GM18502 (cell line): ENCODE data around the gene TNFRSF1A.
"Not testable (repeated sequence)": the region's sequence is repeated elsewhere in the genome, so short reads cannot be mapped to it uniquely, and the experiment has no call there.

Experiments used
- ATAC-seq: cut with Tn5 transposase; IDR thresholded peaks from one replicate; pipeline ENCODE4 v1.9.1; 2021; ENCODE audit warnings: mild to moderate bottlenecking; ENCODE audit not compliant: unreplicated experiment, poor library complexity

TNFRSF1A gene

DNA sequence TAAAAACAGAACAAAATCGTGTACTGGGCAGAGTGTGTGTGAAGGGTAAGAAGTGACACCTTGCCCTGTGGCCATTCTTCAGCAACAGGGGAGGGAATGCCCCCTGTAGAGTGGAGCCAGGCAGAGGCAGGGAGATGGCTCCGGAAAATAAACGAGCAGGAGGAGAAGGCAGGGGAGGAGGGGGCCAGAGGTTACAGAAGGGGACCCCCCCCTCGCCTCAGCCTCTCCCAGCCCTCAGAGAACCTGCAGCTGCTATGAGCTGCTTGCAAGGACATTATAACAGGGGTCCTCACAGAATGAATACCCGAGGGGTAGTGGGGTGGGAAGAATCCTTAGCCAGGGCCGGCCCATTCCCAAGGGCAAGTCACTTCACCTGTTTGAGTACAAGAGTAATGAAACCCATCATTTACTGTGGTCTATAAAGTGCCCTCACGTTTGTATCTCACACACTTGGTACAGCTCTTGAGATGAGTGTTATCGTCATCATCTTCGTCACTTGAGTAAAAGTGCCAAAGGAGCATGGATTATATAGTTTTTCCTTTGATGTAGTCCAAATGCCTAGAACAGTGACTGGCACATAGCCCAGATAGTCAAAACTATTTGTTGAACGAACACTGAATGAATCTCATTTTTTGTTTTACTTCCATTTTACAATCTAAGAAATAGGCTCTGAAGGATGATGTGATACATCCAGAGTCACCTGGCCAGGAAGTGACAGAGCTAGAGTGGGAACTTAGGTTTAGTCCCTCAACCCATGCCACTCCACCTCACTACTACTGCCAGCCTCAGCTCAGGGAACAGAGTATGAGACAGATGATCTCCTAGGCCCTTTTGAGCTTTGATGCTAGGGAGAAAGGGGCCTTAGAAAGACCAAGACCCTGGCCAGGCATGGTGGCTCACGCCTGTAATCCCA is 19.0 kb upstream of the TNFRSF1A start:
- no peak for ATAC-seq

DNA sequence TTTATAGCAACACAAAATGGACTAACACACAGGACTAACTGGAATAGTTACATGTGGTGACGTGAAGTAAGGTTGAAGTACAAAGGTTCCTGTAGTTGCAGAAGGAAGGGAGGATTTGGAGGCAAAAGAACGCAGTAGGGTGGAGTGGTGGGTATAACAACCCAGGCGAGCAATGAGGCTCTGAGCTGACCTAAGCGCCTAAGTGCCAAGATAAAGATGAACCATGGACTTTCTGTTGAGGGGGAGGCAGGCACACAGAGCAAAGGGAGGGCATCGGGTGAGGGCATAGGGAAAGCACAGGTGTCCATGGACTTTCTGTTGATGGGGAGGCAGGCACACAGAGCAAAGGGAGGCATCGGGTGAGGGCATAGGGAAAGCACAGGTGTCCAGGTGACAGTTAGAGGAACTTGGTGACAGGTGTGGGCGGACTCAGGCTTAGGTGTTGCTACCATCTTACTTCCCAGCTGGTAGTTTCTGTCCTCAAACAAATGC is 18.2 kb upstream of the TNFRSF1A start:
- no peak for ATAC-seq

DNA sequence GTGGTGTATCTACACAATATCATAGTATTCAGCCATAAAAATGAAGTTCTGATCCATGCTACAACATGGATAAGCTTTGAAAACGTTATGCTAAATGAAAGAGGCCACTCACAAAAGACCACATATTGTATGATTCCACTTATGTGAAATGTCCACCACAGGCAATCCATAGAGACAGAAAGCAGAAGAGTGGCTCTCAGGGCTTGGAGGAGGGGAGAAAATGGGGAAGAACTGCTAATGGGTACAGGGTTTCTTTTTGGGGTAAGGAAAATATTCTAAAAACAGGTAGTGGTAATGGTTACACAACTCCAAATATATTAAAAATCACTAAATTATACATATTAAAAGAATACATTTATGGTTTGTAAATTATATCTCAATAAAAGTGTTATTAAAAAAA is 17.0 kb upstream of the TNFRSF1A start:
- no peak for ATAC-seq

DNA sequence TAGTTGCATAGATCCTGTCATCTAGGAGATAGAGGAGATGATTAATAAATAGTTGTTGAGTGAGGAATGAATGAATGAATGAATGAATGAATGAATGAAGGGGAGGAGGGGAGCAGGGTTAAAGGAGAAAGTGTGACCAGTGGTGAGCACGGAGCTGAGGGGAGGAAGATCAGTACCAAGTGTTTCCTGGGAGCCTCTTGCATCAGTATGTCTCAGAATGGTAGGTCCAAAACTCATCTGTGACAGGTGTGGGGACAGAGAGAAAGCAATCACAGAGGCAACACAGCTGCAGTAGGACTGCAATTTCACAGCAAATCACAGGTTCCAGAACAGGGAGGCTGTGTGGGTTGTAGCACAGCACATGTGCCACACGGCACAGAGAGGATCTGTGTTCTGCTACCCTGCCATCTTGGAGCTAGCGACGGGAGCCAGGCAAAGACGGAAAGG is 14.5 kb upstream of the TNFRSF1A start:
- ATAC-seq = no peak

DNA sequence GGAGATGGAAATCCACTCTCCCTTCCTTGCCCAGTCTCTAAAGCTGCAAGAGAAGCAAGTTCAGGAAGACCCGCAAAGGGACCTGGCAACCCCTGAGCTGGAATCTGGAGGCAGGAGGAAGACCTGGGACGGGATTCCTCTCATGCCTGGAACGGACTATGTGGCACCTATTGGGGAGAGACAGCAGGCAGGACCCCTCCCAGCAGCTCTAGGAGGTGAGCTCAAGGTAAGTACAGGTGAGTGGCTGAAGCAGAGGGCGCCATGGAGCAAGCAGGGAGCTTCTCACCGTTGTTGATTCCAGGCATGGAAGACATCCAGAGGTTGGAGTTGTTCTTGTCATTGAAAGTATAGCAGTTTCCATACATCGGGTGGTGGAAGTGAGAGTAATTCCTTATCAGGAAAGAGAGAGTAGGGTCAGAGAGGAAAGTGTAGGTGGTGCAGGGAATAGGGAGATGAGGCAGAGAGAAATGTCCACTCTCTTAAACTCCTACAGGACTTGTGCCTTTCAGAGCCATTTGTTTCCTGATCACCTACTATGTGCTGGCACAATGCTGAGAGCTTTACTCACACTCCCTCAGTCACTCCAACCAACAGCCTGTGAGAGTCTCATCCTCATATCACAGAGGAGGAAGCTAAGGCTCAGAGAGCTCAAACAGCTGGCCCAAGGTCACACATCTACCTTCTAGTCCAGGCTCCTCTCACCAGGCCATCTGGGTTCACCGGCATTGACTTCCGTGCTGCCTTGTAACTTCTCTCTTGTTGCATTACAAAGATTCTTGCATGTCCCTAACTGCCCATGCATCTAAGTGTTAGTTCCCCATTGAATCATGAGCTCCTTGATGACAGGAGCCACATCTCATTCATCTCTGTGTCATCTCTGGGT is 13.9 kb upstream of the TNFRSF1A start:
- no peak for ATAC-seq

DNA sequence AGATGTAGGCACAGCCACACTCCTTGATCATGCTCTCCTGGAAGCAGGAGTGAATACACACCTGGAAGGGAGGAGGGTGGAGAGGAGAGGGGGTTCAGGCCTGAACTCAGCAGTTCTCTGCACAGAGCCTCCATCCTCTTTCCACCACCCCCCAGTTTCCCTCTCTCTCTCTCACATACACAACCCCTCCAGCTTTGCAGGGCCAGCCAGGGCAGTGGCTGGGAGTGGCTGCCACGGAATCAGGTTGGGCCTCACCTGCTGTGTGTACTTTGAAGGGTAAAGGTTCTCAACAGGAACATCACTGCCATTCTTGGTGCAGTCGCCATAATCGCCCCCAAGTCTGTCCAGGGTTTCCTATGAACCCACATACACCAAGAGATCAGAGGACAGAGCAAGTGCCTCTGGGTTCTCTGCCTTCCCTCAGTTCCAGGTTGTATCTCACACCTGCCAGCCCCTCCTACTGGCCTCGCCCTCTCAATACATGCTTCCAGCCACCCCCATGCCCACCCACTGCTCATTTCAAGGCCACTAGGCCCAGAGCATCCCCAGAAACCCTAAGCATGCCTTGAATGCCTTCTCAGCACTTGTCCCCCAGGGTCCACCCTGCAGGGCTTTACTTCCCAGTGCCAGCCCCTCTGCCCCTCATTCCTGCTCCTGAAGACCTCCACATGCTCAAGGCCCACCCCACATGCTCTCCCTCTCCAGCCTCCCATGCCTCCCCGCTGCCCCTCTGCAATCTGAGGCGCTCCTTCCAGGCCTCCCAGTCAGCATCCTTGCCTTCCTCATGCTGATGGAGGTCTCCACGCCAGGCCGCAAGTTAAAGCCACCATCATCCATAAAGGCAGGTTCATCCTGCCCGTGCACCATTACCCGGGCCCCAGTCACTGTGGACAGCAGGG is 12.9 kb upstream of the TNFRSF1A start:
- no peak for ATAC-seq

DNA sequence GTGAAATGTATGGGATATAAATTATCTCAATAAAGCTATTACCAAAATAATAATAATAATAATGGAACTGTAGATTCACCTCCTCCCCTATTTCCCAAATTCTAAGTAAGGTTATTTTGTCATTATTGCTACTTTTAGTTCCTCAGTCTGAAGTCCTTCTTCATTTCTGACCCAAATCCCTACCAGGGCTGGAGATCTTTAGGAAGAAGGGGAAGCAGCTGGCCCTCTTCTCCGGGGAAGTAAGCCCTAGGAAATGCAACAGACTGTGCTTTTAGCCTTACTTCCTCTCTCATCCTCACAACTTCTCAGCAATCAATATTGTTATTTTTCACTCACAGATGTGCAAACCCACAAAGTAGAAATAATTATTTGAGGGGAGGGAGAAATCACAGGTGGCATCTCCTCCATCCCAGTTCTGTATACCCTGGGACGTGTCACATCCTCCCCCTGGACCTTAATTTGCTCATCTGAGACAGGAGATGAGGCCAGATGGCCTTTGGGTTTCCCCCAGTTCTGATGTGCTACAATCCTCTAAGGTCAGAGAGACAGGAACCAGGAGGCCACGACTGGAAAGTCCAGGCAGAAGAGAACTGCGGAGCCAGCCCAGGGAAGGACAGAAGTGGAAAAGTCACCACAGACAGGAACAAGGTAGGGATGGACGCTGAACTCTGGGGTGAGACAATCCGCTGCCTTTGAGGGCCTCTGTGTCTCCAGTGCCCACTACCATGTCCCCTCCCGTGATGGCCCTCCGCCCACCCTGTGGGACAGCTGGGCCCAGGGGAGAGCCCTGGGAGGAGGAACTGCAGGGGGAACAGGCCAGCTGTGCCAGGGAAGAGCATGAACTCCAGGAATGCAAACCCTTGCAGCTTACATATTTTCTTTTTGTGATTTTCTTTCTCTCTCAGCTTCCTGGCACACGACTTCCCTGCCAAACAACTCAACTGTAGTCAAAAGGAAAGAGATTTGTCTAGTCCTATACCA is 10.6 kb upstream of the TNFRSF1A start:
- no peak for ATAC-seq

DNA sequence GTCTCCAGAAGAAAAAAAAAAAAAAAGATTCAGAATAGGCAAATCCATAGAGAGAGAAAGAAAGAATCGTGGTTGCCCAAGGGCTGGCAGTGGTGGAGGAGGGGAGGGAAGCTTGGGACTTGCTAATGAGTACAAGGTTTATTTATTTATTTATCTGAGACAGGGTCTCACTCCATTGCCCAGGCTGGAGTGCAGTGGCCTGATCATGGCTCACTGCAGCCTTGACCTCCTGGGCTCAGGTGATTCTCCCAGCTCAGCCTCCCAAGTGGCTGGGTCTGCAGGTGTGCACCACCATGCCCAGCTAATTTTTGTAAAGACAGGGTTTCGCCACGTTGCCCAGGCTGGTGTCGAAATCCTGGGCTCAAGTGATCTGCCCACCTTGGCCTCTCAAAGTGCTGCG is 9.7 kb upstream of the TNFRSF1A start:
- ATAC-seq = no peak

DNA sequence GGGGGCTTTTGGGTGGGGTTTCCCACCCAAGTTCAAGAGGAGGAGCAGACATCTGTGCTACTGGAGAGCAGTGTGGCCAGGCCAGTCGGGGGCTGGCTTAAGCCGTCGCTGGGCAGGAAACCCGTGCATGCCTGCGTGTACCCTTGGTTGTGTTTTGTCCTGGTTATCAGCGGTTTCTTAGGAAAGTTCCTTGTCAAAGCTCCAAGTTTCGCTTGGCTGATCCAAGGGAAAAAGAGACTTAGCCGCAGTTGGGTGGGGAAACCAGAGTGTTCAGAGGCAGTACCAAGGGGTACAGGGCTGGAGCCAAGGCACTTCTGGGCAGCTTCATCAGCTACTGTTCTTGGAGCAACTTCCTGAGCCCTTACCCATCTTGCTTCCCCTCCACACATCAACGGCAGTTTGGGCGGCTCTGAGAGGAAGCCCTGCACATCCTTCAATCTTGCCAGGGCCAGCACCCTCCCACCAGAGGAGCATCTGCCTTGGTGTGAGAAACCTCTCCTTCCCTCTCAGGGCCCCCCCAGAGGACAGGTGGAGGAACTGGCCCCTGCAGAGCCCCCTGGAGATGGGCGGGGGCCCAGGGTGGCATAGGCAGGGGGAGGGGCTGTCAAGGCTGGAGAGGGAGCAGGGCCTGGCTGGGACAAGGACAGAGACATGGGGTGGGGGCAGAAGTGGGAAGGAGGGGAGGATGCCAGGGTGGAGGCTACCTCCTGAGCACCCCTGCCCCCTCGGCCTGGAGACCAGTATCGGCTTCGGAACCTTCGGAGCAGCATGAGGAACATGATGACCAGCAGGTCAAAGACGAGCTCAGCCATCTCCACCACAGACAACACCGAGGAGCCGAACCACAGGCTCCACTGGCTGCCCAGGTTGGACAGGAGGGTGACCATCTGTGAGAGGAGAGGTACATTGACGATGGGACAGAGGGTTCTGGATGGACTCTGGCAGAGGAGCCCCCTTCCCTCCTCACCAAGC is 5.8 kb upstream of the TNFRSF1A start:
- no peak for ATAC-seq

DNA sequence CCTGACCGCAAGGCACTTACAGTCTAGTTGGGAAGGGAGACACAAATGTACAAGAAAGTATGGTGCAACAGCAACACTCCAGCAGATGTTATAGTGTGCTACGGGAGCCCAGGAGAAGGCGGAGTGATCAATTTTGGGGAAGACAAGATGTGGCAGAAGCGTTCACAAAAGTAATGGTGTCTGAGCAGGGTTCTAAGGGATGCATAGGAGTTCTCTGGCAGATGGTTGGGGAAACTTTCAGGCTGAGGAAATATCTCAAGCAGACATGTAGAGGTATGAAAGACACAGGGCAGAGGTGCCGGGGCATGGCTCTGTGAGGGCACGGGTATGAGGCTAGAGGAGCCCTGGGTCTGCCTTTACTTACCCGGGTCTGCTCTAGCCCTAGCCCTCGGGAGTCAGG is 5.1 kb upstream of the TNFRSF1A start:
- no peak for ATAC-seq

DNA sequence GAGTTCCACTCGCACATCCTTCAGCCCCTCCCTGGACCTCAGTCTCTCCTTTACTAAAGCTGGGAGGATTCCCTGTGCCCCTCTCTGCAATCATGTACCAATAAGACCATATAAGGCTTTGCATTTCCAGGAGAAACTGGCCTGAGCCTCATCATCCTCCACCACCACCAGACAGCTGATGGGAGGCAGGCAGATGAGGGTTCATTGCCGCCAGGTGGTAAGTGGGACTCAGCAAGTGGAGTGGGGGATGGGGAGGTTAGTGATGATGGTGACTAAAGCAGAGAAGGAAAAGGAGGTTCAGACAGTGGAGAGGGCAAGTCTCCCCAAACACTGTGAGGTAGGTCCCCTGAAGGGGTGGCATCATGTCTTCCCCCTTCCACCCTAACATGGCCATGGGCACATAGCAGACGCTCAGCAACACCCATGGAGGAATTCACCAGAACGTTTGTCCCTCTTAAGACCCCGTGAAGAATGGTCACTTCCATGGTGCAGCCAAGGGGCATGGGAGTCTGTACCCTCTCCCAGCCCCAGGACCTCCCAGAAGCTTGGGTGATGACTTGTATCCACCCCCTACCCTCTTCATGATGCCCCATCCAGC is 4.5 kb upstream of the TNFRSF1A start:
- no peak for ATAC-seq

DNA sequence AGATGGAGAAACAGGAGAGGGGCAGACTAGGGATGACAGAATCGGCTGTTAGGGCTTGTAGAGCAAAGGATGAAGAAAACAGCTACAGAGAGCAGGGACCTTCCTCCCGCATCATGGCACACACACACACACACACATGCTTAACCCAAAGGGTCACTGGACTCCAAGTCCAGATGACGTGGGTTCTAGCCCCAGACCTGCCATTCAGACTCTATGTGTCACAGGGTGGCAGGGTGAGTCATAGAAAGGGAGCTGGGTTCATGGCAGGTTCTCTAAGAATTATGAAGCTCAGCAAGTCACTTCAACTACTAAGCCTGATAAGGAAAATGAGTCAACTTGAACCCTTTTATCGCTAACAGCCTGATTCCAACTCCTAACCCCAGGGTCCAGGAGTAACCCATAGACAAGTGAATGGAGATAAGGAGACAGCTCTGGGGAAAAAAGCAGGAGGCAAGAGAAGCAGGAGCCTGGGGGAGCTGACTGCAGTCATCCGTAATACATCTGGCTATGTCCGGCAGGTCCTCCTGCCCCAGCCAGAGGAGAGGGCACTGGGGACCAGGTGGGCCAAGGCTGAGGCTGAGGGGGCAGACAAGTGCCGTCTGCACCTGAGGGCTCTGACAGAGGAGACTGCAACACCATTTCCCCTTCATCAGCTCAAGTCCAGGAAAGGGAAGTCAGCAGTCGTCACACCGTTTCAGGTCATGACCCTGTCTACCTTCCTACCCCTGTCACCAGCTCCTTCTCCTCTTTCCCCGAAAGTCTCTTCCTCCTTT is 3.6 kb upstream of the TNFRSF1A start:
- no peak for ATAC-seq

DNA sequence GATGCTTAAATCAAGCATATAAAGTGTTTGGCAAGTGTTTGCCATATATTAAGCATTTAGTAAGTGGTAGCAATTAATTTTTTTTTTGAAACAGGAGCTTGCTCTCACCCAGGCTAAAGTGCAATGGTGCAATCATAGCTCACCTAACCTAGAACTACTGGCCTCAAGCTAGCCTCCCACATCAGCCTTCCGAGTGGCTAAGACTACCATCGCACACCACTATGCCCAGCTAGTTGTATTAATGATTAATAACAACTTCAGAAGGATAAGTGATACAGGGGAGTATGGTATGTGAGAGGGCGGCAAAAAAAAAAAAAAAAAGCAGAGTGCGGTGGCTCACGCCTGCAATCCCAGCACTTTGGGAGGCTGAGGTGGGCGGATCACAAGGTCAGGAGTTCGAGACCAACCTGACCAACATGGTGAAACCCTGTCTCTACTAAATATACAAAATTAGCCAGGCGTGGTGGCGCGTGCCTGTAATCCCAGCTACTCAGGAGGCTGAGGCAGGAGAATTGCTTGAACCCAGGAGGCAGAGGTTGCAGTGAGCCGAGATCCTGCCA is 2.3 kb upstream of the TNFRSF1A start:
- not testable (repeated sequence) for ATAC-seq

DNA sequence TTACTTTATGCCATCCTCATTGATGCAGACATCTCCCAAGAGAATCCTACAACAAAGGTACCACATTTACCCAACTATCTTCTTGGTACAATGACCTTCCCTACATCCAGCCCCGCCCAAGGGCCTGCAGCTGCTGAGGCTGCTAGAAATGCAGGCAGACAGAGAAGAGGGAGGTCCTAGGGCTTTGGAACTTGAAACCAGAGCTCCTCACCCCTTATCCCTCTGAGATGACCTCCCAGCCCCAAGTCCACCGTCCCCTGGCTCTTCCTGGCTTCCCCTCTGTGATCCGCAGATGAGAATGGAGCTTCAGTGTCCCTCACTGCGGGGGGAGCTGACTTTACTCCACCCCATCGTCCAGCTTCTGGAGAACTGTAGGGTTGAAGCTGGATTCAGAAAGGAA is 1.6 kb upstream of the TNFRSF1A start:
- no peak for ATAC-seq

DNA sequence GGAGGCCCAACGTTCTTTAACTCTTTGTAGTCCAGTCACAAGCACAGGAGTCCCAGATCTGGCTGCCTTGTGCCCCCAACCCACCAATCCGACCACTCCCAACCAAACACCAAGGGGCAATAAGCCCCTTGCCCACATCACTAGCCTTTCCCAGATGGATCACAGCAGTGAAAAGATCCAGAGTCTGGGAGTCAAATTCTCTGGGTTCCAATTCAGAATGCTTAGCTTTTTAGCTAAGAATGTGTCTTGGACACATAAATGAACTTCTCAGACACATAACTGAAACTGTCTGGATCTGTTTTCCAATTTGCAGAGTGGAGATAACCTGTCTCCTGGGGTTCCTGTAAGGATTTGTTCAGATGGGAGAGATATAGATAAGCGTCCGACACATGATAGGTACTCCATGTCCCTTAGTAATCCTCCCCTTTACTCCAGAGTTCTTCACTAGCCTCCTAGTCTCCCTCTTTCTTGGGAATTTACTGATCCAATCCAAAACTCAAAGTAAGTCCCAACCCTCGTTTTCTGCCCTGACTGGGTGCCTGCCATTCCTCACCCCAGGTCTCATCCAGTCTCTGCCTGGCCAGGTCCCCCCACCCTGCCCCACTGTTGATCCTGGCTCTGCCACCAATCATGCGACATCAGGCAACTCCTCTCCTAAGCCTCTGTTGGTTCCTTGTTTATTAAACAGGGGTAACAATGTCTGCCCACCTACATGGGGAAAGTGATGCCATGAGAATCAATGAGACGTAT is 439 bp upstream of the TNFRSF1A start:
- no peak for ATAC-seq
